GM12875 (cell line): ENCODE data around the gene APBA2.

Experiments used
- H3K4me3 ChIP-seq: one replicate; pipeline ENCODE4 v1.5.1; 2011; ENCODE audit warnings: low read depth, low read length, control low read depth
- TF ChIP-seq, protein P1 (sequence below): IDR thresholded peaks from 2 replicates; pipeline ENCODE4 v1.5.1; 2011; ENCODE audit warnings: low read depth, mild to moderate bottlenecking, control low read depth, inconsistent platforms, low read length, moderate library complexity, borderline replicate concordance; ENCODE audit not compliant: insufficient read depth

APBA2 gene

DNA sequence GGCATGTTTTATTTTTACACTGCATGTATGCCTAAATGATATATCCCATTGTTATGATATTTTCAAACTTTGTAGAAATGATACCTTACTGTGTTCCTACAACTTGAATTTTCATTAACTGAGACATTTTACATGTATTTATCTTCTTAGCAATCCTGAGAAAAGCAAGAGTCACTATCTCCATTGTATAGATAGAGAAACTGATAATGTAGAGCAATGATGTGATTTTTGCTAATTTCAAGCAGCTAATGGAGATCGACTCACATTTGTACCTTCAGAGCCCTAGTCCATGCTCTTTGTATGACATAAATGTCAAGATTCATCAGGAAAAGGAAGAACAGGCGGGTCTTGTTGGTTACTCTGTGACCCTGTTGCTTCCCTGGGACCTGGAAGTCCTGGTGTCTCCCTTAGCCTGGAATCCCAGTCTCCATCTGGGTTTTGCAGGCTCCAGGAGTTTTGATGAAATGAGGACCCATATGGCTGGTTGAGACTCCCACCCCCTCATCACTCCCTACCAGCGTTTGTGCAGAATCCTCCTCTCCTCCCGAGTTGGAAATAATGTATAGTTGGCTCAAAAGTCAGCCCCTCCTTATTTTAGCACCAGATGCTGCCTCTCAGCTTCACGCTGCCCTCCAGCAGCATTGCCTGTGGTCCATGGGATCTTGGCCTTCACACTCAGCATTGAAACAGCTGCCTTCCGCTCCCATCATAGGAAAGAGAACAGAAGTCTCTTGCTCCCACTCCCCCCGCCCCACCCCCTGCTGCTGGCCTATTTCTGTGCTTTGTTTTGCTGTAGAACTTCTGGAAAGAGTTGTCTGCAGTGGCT is 67.1 kb downstream of the APBA2 start:
- TF ChIP-seq, protein P1, sequence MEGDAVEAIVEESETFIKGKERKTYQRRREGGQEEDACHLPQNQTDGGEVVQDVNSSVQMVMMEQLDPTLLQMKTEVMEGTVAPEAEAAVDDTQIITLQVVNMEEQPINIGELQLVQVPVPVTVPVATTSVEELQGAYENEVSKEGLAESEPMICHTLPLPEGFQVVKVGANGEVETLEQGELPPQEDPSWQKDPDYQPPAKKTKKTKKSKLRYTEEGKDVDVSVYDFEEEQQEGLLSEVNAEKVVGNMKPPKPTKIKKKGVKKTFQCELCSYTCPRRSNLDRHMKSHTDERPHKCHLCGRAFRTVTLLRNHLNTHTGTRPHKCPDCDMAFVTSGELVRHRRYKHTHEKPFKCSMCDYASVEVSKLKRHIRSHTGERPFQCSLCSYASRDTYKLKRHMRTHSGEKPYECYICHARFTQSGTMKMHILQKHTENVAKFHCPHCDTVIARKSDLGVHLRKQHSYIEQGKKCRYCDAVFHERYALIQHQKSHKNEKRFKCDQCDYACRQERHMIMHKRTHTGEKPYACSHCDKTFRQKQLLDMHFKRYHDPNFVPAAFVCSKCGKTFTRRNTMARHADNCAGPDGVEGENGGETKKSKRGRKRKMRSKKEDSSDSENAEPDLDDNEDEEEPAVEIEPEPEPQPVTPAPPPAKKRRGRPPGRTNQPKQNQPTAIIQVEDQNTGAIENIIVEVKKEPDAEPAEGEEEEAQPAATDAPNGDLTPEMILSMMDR, result no peak
- H3K4me3 ChIP-seq, result no peak overlapping the region

DNA sequence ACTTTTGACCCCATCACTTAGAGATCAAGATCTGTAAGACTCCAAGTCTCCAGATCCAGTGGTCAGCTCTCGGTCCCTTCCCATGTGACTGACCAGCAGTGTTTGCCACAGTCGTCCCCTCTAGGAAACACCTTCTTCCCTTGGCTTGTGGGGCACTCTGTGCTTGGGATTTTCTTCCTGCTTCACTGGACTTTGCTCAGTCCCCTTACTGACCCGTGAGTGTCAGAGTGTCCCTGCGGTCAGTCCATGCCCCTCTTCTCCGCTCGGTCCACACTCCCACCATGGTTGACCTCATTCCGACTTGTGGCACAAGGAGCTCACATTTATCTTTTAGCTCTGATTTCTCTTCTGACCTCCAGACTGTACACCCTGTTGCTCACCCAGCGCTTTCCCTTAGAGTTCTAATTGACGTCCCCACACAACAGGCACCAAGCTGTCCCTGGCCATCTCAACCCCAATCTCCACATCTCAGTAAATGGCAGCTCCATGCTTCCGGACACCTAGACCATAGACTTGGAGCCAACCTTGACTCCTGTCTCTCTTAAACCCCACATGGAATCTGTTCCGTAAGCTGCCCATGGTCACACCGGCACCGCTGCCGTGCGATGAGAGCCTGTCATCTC is 67.9 kb downstream of the APBA2 start:
- TF ChIP-seq, protein P1, result no peak
- H3K4me3 ChIP-seq, result no peak overlapping the region

DNA sequence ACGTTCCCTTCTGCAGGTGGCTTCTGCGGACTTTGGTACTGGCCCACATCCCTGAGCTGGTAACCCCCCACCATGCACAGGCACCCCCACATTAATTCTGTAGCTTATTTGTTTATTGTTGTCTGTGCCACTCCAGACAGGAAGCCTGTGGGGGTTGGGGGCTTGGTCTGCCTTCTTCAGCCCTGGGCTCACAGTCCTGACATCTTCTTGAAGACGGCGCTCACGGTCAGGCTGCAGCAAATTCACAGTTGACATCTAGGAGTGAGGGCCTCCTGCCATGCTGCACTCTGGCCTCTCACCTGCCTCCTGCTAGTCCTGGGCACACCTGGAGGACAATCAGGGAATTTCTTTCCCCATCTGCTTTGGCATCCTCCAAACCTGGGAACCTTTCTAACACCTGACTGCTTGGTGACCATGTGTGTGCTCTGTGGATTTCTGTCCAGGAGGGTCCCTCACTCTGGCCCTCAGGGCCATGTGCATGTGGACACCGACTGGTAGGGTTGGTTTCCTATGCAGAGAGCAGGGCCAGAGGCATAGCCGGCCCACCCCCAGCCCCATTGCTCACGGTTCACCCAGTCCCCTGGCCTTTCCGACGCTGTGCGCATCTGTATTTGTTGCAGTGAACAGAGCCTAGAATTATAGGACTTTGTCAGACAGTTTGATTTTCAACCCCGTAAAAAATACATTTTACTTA is 68.8 kb downstream of the APBA2 start:
- TF ChIP-seq, protein P1, result no peak
- H3K4me3 ChIP-seq, result no peak overlapping the region

DNA sequence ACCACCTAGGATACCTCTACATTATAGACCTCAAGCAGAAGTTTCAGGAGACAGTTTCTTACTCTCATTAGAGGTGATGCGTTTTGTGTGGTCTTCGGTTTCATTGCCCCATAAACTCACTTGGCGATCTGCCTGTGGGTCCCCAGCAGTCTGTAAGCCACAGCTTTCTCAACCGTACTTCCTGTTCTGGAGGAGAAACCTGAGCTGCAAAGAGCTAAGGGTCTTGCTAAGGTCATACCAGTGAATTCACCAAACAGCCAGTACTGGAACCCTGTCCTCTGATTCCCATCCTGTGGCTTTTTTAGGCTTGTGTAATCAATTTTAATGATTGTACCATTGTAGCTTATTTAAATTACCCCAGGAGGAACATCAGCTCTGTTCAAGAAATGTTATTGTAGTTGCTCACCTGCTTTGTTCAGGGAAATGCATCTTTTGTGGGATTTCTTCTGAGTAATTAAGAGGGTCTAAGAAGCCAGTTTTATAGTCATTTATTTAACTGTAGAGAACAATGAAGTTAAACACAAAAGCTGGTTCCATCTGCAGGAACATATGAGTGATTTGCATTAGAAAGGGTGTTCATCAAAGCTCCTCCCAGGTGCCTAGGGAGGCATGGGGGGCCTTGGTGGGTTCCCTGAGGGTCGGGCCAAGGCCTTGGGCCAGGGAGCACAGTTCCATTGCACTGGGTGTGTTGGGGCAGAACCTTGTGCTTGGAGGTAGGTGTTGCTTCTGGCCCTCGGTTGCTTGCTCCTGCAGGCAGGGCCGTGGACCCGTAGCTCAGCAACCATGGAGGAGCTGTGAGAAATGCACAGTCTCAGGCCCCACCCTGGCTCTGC is 69.6 kb downstream of the APBA2 start:
- TF ChIP-seq, protein P1, result no peak
- H3K4me3 ChIP-seq, result no peak overlapping the region

DNA sequence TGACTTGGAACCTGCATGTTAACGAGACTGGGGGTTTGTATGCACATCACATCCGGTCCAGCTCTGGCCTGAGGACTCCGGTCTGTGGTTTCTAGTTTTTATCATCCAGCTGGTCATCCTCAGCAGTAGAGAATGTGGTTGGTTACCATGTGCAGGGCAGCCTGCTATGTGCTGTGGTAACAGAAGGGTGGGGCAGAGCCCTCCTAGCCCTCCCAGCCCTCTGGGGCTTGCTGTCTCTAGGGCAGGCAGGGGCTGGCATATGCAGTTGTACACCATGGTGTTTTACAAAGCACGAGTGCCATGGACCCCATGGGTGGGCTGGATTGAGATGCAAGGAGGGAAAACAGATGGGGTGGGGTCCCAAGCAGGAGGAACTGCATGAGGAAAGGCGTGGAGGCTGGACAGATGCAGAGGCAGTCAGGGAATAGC is 70.2 kb downstream of the APBA2 start:
- TF ChIP-seq, protein P1, result no peak
- no peak overlapping the region for H3K4me3 ChIP-seq

DNA sequence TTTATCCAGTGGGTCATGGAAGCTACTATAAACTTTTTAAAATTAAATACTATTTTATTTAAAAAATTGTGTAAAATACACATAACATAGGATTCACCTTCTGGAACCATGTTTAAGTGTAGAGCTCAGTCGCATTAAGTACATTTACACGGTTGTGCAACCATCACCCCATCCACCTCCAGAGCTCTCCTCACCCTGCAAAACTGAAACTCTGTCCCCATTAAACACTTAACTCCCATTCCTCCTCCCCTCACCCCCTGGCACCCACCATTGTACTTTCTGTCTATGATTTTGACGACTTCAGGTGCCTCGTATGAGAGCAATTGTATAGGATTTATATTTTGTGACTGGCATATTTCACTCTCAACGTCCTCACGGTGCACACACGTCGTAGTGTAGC is 70.7 kb downstream of the APBA2 start:
- H3K4me3 ChIP-seq, result no peak overlapping the region
- TF ChIP-seq, protein P1, result no peak
